Heart right ventricle (tissue), 16 donors: ENCODE results near the gene CASQ1. TPM values are rescaled to one million over a fixed set of nuclear protein-coding genes. Genes with fewer than 3 reads are reported as not detected.

Source experiments
- ATAC-seq, 8 donors: fragments of 200-7000 bp; cut with Tn5 transposase; one replicate each; pipeline ENCODE4 v1.9.1; 2020; ENCODE audit warnings: mild to moderate bottlenecking in 8 of 8, moderate library complexity in 8 of 8, moderate number of reproducible peaks in 1 of 8
- DNase-seq, 2 donors: peaks; one replicate each; pipeline ENCODE4 v3.0.0-alpha.2; 2020
- H3K27ac ChIP-seq, 10 donors: fragments of 200-600 bp; sonication (generic) in 2 of 10; one replicate each; pipeline versions ENCODE4 v1.5.0 to v1.8.0; 2020 to 2022; ENCODE audit warnings: mild to moderate bottlenecking in 3 of 10
- H3K27me3 ChIP-seq, 7 donors: fragments of 200-600 bp; one replicate each; pipeline ENCODE4 v1.8.0; 2021 to 2022; ENCODE audit warnings: mild to moderate bottlenecking in 2 of 7
- H3K36me3 ChIP-seq, 9 donors: fragments of 200-600 bp; sonication (generic) in 1 of 9; one replicate each; pipeline versions ENCODE4 v1.5.0 to v1.8.0; 2020 to 2022; ENCODE audit warnings: mild to moderate bottlenecking in 2 of 9
- H3K4me1 ChIP-seq, 9 donors: fragments of 200-600 bp; sonication (generic) in 1 of 9; one replicate each; pipeline versions ENCODE4 v1.5.0 to v1.8.0; 2020 to 2022; ENCODE audit warnings: mild to moderate bottlenecking in 4 of 9
- H3K4me3 ChIP-seq, 10 donors: fragments of 200-600 bp; sonication (generic) in 2 of 10; one replicate each; pipeline versions ENCODE4 v1.5.0 to v1.8.0; 2020 to 2022; ENCODE audit warnings: mild to moderate bottlenecking in 7 of 10, moderate library complexity in 2 of 10
- H3K9me3 ChIP-seq, 11 donors: fragments of 200-600 bp in 10 of 11; sonication (generic) in 2 of 11; one replicate each; pipeline versions ENCODE4 v1.5.0 to v1.8.0; 2013 to 2022; ENCODE audit warnings: mild to moderate bottlenecking in 2 of 11, control low read depth in 1 of 11, moderate library complexity in 1 of 11
- CTCF ChIP-seq, 9 donors: fragments of 200-600 bp; sonication (generic) in 2 of 9; IDR thresholded peaks; one replicate each; pipeline versions ENCODE4 v1.5.0 to v1.8.0; 2021 to 2022; ENCODE audit warnings: antibody characterized with exemption in 9 of 9, mild to moderate bottlenecking in 5 of 9, moderate library complexity in 1 of 9
- WGBS, 2 donors: extraction: QIAGEN DNeasy Blood & Tissue Kit; methylation state at CpG; one replicate each; pipeline ENCODE4 v1.1.7; 2013; ENCODE audit warnings: inconsistent platforms in 1 of 2; 5-methylcytosine and 5-hydroxymethylcytosine counted together
- intact Hi-C, 10 donors: fragments of 100-400 bp; cut with DNase I; formaldehyde crosslinking; loops; one replicate each; pipeline versions ENCODE4 v1.11.1 to v1.14.2; 2022
- polyA plus RNA-seq, 2 donors: library from polyadenylated mRNA; stranded (reverse); fragments of 200-250 nt; gene quantifications; one replicate each; pipeline ENCODE4 v1.2.3, GENCODE V29; 2013
- total RNA-seq, 10 donors: library from RNA; stranded (reverse); fragmentation: NEBNext Ultra II Directional in 3 of 10; extraction: Animal tissue kit (Norgen Biotek cat#: 25700) in 3 of 10; gene quantifications; one replicate each; pipeline versions ENCODE4 v1.2.1 to v1.2.4, GENCODE V29; 2021 to 2023
- donor health status: Arrhythmogenic right ventricular cardiomyopathy.
- donor health status: ischemic (EF 13 %, LVEDD 7.1; RV severe dilation, severe dysfunction).
- donor health status: healthy with polysubstance abuse.
- donor health status: DM: no; HTN: yes; CAD: no.
- donor health status: DM: no; HTN: no; CAD: no.
- donor health status: ischemic (EF 25% LVEDD 6.9; RV normal size, moderate dysfunction).
- donor health status: ischemic (EF 25% LVEDD 5.7; RV mildly dilated, moderate dysfunction).
- donor health status: healthy.
- donor health status: DM: yes; HTN: yes; CAD: no.
- donor health status: Ischemic cardiomyopathy.
- donor health status: ischemic (EF 35%, LVEDD 5.7; RV mildly dilated, moderate dysfunction).
- donor health status: nonischemic (EF 11% LVEDD 7.7; RV severe dilation, severe dysfunction).
- donor health status: DM: yes; HTN: yes; CAD: no.
- donor health status: PGD.
- donor health status: ischemic (EF 29% LVEDD 5.4; RV normal size, mild dysfunction).
- donor health status: nonischemic (EF 23%, LVEDD 6.1; RV moderate dilation, normal function).

CASQ1 gene
- total and polyA plus RNA-seq, 12 donors: 17.5 to 68.9 (median 41.6) TPM

DNA sequence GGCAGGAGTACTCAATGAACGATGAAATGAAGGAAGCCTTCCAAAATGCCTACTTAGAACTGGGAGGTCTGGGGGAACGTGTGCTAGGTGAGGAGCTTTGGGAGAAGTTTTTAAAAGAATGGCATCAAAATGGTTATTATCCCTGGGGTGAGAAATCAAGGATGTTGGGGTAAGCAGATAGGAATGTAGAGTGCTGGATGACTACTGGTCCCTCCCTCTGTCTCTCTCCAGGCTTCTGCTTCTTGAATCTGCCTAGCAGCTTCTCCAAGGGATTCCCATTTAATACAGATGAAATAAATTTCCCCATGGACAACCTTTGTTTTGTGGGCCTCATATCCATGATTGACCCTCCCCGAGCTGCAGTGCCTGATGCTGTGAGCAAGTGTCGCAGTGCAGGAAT, 19.0 kb upstream of the CASQ1 start:
- TF ChIP-seq CTCF (IDR thresholded peaks at IDR 0.05): no peak
- DNase-seq (no peak), ATAC-seq (no peak)
- Histone ChIP-seq H3K36me3 (no peaks in the 10 kb centered on the region), H3K27ac (no peak overlapping the region), H3K9me3 (no peaks in the 10 kb centered on the region), H3K27me3 (peaks cover 0 to 12% (median 0%) of the 10 kb centered on the region in 7 donors), H3K4me3 (no peak overlapping the region), H3K4me1 (peaks cover 0 to 7% (median 0%) of the 10 kb centered on the region in 9 donors)
- WGBS, 2 donors: 92 to 95% methylated on average over 4 of the region's 4 CpGs
- intact Hi-C loops: loop anchor here in 2 of 10 donors (5.0 kb wide), 2 partner anchors 66 to 69 kb away; no protein-coding TSS in a partner anchor

DNA sequence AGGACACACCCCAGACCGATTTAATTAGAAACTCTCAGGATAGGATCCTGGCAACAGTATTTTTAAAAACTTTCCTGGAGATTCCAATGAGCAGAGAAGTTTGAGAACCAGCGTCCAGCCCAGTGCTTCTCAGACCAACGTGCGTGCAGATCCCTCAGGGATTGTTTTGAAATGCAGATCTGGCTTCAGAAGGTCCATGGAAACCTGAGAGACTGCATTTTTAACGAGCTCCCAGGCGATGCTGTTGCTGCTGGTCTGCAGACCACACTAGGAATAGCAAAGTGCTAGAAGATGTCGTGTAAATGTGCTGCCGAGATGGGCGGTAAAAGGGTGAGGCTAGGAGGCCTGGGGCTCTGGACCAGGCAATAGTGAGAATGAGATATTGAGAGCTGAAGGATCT, 18.4 kb upstream of the CASQ1 start:
- ATAC-seq (no peak), DNase-seq (no peak)
- Histone ChIP-seq H3K36me3 (no peaks in the 10 kb centered on the region), H3K27ac (no peak overlapping the region), H3K4me1 (peaks cover 0 to 7% (median 0%) of the 10 kb centered on the region in 9 donors), H3K4me3 (no peak overlapping the region), H3K27me3 (peaks cover 0 to 12% (median 0%) of the 10 kb centered on the region in 7 donors), H3K9me3 (no peaks in the 10 kb centered on the region)
- WGBS, 2 donors: 62 to 67% methylated on average over 9 of the region's 9 CpGs
- intact Hi-C loops: loop anchor here in 2 of 10 donors (5.0 kb wide), 2 partner anchors 65 to 70 kb away; no protein-coding TSS in a partner anchor
- no peak for TF ChIP-seq CTCF (IDR thresholded peaks at IDR 0.05)

- Histone ChIP-seq H3K4me1 (no peaks in the 10 kb centered on the region), H3K9me3 (no peaks in the 10 kb centered on the region), H3K27ac (no peak overlapping the region), H3K4me3 (no peak overlapping the region), H3K36me3 (no peaks in the 10 kb centered on the region), H3K27me3 (peaks cover 0 to 7% (median 0%) of the 10 kb centered on the region in 7 donors)
- TF ChIP-seq CTCF (IDR thresholded peaks at IDR 0.05): no peak
- ATAC-seq: no peak
- intact Hi-C loops: no loop called here
- 91 to 94% methylated on average over 2 of the region's 2 CpGs for WGBS, 2 donors
- DNase-seq: no peak
These were observed 13.1 kb upstream of the CASQ1 start for GRCh38 chr1:160177231-160177630.

- WGBS, 2 donors: 75 to 84% methylated on average over 1 of the region's 1 CpG
- intact Hi-C loops: no loop called here
- ATAC-seq: peak in 1 of 8 donors; percentile 10
- Histone ChIP-seq H3K27me3 (peaks cover 0 to 7% (median 0%) of the 10 kb centered on the region in 7 donors), H3K9me3 (no peaks in the 10 kb centered on the region), H3K27ac (no peak overlapping the region), H3K4me1 (no peaks in the 10 kb centered on the region), H3K4me3 (no peak overlapping the region), H3K36me3 (no peaks in the 10 kb centered on the region)
- DNase-seq: no peak
- TF ChIP-seq CTCF (IDR thresholded peaks at IDR 0.05): no peak
These were observed 12.7 kb upstream of the CASQ1 start for GRCh38 chr1:160177667-160178066.
